ENCODE results near the gene NUDT8.
"Not testable (repeated sequence)": the region's sequence is repeated elsewhere in the genome, so short reads cannot be mapped to it uniquely, and the experiment has no call there.

The NUDT8 gene

DNA sequence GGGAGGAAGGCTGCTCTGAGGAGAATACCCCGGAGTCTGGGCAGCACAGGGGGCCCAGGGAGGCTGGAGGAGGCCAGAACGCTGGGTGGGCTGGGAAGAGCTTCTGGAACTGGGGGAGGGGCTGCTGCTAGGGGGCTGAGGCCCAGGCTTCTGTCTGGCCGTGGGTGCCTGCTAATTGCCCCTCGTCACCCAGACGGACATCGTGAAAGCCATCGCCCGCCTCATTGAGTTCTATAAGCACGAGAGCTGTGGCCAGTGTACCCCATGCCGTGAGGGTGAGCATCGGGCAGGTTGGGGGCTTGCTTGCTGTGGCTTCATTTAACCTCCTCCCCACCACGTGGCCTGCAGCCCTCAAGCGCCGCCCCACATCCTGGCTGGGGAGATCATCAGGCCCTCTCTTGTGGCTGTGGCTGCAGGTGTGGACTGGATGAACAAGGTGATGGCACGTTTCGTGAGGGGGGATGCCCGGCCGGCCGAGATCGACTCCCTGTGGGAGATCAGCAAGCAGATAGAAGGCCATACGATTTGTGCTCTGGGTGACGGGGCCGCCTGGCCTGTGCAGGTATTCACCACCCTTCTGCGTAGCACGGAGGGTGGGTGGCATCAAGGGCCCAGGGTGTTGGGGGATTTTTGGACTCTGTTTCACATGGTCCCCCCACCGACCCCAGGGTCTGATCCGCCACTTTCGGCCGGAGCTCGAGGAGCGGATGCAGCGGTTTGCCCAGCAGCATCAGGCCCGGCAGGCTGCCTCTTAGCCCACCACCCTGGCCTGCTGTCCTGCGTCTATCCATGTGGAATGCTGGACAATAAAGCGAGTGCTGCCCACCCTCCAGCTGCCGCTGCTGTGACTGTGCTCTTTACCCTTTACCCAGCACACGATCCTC is 17.8 kb downstream of the NUDT8 start:
- no peak for DNase-seq (ENCODE audit: low read depth)

DNA sequence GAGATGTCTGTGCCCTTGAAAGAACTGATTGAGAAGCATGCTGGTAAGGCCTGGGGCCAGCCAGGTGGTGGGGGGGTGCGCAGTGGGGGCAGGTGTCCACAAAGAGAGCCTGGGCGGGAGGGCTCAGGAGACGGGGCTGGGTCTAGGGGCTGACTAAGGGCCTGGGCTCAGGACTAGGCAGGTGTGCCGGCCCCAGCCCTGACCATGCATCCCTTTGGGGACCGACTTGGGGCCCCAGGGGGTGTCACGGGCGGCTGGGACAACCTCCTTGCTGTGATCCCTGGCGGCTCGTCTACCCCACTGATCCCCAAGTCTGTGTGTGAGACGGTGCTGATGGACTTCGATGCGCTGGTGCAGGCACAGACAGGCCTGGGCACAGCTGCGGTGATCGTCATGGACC is 18.6 kb downstream of the NUDT8 start:
- no peak for DNase-seq (ENCODE audit: low read depth)

DNA sequence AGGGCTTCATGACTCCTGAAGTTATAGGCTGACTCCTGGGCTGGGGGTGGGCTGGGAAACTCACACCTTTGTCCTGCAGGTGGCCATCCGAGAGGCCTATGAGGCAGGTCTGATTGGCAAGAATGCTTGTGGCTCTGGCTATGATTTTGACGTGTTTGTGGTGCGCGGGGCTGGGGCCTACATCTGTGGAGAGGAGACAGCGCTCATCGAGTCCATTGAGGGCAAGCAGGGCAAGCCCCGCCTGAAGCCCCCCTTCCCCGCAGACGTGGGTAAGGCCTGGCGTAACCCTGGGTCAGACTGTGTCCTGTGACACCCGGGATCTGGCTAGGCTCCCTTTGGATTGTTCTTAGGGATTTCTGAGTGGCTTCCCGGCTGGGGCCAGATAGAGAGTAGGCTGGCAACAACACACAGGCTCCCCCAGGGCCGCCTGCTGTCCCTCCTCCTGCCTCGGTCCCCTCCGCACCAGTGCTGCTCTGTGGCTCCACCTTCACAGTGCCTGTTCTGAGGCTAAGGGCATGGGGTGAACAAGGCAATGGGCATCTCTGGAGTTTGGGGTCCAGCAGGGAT is 19.4 kb downstream of the NUDT8 start:
- DNase-seq (ENCODE audit: low read depth), result no peak

DNA sequence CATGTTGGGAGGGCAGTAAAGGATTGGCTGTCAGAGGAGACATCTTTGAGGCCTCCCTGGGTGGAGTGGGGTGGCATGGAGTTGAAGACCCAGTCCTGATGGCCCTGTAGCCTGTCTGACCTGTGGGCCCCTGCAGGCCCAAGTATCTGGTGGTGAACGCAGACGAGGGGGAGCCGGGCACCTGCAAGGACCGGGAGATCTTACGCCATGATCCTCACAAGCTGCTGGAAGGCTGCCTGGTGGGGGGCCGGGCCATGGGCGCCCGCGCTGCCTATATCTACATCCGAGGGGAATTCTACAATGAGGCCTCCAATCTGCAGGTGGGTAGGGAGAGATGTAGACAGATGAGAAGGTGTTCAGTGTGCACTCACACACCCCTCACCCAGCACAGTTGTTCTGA is 20.4 kb downstream of the NUDT8 start:
- DNase-seq (ENCODE audit: low read depth), result no peak

DNA sequence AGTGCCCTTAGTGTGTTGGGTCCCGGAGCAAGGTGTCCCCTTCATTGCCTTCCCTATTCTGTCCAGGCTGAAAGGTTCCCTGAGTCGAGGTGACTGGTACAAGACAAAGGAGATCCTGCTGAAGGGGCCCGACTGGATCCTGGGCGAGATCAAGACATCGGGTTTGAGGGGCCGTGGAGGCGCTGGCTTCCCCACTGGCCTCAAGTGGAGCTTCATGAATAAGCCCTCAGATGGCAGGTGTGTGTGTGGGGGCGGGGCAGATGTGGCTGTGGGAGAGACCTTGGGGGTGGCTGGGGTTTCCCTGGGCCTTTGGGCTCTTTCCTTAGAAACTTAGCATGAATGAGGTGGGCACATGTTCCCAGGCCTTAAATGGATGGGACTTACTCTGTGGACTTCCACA is 21.3 kb downstream of the NUDT8 start:
- no peak for DNase-seq (ENCODE audit: low read depth)

DNA sequence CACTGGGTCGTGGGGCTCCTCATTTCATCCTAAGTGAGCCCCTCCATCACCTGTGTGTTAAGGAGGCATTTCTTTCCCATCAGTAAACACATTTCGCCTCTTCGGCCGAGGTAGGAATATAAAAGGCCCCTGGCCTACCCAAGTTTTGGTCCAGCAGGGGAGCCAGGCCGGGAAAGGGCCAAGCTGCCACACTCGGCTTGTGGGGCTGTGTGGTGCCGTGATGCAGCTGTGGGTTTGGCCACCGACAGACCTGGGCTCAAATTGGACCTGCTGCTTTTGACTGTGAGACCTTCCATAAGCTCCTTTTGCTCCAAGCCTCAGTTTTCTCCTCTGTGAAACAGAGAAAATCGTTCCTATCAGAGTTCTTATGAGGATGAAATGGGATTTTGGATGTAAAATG is 22.2 kb downstream of the NUDT8 start:
- no peak for DNase-seq (ENCODE audit: low read depth)

DNA sequence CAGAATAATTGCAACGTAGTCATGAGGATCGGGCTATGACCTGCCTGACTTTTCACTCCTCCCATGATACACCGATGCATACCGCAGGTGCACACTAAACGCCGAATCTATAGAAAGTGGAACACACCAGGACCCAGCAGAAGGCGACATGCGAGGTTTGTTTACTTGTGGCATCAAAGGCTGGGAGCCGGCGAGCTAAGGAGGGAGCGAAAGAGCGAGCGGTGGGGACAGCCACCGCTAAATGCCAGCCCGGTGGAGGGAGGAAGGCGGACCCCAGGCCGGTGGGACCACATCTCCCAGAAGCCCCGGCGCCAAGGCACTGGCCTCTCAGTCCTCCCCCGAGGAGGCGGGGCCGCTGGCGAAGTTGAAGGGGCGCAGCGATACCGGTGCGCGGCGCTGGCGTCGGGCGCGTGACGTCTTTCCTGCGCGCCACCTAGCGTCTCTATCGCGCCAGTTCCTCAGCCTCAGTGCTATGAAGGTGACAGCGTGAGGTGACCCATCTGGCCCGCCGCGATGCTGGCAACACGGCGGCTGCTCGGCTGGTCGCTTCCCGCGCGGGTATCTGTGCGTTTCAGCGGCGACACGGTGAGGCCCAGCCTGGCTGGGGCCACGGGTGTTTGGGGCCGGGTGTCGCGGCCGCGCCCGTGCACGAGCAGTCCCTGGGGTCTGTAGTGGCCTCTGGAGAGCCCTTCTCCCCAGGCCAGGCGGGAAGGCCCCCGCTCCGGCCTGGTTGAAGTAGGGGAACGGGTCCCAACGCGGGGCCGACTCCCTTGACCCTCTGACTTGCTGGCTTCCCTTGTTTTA is 23.0 kb downstream of the NUDT8 start, which contains the start of gene NDUFV1:
Gene NDUFV1, plus strand, starts transcription at position 445 of the 804 bp plus-strand sequence. Its CDS starts 69 bp downstream, at position 514.
- DNase-seq (ENCODE audit: low read depth), result peak; percentile 90

DNA sequence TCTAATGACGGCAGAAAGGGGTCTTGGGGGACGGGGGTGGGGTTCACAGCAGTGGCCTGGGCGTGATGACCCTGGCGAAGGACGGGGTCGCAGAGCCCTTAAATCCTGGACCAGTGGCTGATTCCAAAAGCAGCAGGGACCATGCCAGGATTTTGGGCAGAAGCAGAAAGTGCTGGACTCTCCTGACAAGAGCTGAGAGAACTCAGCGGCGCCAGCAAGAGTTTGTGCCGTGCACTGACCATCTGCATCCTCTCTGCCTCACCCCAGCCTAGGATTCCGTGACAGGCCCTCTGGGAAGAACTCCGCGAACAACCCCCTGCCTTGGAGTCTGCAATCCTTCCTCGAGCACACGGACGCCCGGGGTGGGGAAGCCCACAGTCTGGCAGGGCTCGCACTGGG is 23.6 kb downstream of the NUDT8 start:
- no peak for DNase-seq (ENCODE audit: low read depth)

DNA sequence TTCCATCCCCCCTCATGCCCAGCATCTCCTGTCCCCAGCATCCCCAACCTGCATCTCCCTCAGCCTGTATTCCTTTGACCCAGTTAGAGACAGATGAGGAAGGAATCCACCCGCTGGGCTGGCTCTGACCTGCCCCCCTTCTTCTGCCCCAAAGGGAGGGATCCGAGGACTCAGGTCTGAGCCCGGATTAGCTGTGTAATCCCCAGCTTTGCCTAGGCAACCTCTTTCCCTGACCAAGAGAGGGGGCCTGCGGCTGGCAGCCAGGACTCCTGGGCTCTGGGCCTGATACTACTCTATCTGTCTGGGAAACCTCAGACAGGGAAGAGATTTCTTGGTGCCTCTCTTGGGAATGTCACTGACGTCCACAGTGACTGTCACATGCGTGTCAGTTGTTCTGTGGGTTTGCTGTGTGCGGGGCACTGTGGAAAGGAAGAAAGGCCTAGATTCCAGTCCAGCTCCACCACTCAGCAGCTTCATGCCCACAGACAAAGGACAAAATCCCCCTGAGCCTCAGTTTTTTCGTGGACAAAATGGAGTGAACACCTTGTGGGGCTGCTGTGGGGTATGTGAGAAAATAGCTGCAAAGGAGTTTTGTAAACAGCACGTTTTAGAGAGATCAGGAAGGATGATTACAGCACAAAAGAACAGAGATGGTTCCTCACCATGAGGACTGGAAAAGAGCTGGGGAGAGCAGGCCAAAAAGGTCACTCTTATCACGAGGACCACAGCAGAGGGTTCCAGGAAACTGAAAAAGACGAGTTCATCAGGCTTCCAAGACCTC is 24.3 kb downstream of the NUDT8 start:
- no peak for DNase-seq (ENCODE audit: low read depth)

DNA sequence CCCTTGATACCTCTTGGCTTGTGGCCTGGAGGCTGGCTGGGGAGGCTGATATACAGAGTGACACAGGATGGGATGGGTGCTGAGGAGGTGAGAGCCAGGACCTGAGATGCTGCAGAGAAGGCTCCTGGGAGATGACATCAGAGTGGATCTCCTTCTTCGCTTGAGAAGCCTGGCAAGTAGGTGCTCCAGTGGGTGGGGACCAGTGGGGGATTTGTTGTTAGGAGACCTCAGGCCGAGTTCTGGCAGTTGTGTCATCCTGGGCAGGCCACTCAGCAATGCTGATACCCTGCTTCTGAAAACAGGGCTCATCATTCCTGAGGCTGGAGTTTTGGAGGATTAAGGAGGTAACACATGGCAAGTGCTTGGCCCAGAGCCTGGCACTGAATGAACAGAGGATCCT is 24.9 kb downstream of the NUDT8 start:
- no peak for DNase-seq (ENCODE audit: low read depth)

DNA sequence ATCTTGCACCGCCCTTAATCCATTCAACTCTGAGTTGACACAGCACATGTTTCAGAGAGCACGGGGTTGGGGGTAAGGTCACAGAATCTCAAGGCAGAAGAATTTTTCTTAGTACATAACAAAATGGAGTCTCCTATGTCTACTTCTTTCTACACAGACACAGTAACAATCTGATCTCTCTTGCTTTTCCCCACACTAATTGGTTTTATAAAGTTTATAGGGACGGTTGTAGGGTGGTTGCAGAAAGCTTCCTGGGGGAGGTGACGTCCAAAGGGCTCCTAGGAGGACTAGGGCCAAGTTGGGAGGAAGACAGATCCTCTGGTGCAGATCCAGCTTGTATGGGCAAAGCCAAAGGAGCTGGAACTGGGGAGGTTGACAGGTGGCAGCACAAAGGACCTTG is 25.6 kb downstream of the NUDT8 start:
- not testable (repeated sequence) for DNase-seq (ENCODE audit: low read depth)

DNA sequence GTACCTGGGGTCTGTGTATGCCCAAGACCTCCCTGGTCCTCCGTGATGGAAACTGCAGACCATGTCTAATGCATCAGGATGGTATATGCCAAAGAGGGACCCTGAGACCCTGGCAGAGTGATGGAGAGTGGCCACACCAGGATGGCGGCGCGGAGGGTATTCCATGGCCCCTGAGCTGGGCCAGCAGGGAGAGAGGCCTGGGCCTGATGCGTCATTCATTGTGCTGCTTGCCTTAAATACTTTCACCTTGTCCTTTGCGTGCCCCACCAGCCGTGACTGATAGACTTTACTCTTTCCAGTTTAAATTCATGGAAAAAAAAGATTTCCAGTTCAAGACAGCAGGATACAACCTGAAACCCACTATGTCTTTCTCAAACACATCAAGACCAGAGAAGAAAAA is 28.6 kb downstream of the NUDT8 start:
- DNase-seq (ENCODE audit: low read depth), result no peak

DNA sequence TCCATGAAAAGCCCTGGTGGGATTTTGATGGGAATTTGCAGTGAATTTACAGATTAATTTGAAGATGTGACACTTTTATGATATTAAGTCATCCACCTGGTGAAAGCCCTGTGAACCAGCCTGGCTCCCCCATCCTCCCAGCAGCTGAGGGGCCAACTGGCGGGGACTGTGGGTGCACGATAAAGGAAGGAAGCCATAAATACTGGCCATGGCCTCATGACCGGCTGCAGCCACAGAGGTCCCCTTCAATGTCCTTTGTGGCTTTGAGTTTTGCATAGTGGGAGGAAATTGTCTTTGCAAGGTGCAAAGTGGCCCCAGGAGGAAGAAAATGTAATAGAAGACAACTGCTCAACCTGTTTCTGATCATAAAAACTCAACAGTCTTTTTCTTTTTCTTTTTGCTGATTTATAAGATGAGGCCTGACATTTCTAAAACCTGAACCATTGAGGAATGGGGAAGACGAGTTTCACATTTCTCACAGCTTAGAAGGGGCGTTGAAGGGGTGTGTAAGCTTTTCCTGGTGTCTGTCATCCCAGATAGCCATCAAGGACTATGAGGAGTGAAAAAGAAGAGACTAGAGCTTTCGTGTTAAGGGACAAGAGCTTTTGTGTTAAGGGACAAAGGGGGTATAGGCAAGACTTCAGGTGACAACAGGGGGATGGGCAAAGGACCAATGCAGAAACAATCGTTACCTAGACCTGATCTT is 29.3 kb downstream of the NUDT8 start:
- DNase-seq (ENCODE audit: low read depth), result no peak

DNA sequence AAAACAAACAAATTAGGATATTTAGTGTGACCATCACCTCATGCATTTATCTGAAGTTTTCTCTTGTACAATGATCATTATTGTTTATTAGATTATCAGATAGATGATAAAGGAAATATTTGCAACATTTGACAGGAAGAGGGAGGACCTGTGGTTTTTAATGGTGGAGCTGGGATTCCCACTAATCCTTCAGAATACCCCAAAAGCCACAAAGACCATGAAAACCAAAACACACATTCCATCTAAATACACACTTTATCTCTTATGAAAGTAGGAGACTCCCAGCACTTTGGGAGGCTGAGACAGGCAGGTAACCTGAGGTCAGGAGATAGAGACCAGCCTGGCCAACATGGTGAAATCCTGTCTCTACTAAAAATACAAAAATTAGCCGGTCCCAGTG is 30.6 kb downstream of the NUDT8 start:
- DNase-seq (ENCODE audit: low read depth), result no peak

DNA sequence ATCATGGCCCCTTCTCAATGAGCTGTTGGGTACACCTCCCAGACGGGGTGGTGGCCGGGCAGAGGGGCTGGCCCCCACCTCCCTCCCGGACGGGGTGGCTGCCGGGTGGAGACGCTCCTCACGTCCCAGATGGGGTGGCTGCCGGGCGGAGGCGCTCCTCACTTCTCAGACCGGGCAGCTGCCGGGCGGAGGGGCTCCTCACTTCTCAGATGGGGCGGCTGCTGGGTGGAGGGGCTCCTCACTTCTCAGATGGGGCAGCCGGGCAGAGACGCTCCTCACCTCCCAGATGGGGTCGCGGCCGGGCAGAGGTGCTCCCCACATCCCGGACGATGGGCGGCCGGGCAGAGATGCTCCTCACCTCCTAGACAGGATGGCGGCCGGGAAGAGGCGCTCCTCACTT is 31.8 kb downstream of the NUDT8 start:
- DNase-seq (ENCODE audit: low read depth), result not testable (repeated sequence)

DNA sequence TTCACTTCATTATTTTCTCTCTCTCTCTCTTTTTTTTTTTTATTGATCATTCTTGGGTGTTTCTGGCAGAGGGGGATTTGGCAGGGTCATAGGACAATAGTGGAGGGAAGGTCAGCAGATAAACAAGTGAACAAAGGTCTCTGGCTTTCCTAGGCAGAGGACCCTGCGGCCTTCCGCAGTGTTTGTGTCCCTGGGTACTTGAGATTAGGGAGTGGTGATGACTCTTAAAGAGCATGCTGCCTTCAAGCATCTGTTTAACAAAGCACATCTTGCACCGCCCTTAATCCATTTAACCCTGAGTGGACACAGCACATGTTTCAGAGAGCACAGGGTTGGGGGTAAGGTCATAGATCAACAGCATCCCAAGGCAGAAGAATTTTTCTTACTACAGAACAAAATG is 32.3 kb downstream of the NUDT8 start:
- DNase-seq (ENCODE audit: low read depth), result not testable (repeated sequence)

DNA sequence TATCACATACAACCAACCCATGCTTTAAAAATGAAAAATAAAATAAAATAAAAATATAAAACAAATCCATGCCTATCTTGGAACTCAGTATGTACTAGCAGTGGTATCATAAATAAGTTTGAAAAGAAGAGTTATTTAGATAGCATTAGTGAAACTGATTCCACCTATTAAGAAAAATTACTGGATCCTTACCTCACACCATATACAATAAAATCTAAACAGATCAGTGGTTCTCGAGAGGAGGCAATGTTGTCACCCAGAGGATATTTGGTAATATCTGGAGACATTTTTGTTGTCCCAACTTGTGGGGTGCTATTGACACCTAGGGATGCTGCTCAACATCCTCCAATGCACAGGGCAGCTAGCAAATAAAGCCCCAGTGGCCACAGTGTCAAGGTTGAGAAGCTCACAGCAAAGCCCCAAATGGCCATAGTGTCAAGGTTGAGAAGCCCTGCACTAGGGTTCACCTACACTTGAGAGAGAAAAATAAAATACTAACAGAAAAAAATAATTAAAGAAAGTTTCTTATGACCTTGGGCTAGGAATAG is 32.9 kb downstream of the NUDT8 start:
- DNase-seq (ENCODE audit: low read depth), result no peak

DNA sequence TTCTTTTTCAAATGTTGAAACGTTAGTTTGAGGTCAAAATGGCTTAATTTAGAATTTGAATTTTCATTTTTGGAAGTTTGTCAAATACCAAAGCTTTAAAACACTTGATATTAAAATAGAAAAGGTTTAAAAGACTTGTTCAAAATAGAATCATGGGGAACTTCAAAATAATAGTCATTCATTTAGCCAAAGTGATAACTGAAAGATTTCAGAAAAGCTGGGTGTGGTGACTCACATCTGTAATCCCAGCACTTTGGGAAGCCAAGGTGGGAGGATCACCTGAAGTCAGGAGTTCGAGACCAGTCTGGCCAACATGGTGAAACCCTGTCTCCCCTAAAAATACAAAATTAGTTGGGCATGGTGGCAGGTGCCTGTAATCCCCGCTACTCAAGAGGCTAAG is 35.3 kb downstream of the NUDT8 start:
- DNase-seq (ENCODE audit: low read depth), result no peak

DNA sequence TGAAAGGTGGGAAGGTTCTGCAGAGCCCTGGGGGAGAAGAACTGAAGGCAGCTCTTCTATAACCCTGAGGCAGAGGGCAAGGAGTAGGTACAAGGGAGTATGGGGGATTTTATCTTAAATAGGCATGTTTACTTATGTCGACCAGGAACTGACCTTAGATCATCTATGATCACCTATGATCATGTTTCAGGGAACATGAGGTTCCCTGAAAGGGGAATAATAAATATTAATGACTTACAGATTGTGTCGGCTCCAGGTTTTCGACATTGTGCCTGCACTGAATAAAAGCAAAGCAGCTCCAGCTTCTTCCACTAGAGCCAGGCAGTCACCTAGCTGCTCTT is 36.2 kb downstream of the NUDT8 start:
- DNase-seq (ENCODE audit: low read depth), result no peak

DNA sequence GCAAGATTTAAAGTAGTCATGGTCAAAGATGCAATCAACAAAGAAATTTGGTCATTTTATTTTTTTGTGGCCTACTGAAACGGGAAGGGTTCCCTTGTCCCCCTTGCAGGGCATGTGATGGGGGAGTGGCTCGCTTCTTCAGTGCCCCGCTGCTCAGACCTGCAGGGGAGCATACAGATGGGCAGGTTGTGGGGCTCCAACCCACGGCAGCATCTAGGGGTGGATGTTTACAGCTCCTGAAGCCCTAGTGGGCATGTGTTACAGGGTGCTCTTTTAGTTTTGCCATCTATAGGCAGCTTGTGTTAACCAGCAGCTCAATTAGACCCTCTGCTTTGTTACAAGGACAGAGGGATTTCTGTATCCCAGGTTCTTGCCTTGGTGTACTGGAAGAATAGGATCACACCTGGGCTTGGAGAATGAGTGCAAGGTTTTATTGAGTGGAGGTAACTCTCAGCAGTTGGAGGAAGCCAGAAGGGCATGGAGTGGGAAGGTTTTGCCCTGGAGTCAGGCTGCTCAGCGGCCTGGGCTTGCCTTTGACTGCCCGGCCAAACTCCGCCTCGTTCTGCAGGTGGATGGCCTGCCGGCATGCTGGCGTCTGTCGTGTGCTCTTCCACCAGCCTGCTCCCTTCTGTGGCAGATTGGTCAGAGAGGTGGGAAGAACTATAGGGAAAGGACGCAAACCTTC is 36.7 kb downstream of the NUDT8 start:
- DNase-seq (ENCODE audit: low read depth), result no peak

Measured in iris pigment epithelial cell (primary cell).